HG03039 (cell line): Measurements from ENCODE around the gene PHRF1.
"Not testable (repeated sequence)": the region's sequence is repeated elsewhere in the genome, so short reads cannot be mapped to it uniquely, and the experiment has no call there.

Experiments
- ATAC-seq: cut with Tn5 transposase; IDR thresholded peaks from one replicate; pipeline ENCODE4 v1.9.1; 2021; ENCODE audit warnings: mild to moderate bottlenecking, moderate library complexity; ENCODE audit not compliant: unreplicated experiment

Gene PHRF1

GRCh38 chr11:626475-627307, 50.4 kb downstream of the PHRF1 start, which contains the start of gene SCT:
Gene SCT, minus strand, starts transcription at chr11:627181. Its CDS starts 38 bp downstream, at chr11:627143.
- no peak for ATAC-seq

DNA sequence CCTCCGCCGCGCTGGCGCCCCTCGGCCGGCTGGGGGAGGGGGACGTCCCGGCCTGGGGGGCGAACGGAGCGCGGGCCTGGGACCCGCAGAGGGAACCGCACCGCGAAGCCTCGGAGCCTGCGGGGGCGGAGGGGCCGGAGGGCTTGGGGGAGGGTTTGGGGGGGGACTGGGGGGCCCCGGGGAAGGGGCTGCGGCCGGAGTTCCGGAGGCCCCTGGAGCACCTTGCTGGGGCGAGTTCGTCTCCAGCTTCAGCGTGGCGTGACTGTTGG, 51.0 kb downstream of the PHRF1 start:
- no peak for ATAC-seq

GRCh38 chr11:628056-628455, 51.8 kb downstream of the PHRF1 start:
- no peak for ATAC-seq

DNA sequence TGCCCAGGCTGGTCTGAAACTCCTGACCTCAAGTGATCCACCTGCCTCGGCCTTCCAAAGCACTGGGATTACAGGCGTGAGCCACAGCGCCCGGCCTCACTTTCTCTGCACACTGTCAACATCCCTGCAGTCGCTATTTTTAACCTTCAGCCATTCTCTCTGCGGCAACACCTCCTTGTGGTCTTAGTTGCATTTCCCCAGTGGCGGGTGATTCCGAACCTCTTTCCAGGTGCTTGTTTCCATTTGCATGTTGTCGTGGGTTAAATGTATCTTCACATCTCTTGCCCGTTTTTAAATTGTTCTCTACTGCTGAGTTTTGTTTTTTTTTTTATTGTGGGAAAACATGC, 52.9 kb downstream of the PHRF1 start:
- ATAC-seq: no peak

- ATAC-seq: no peak
These were observed 54.6 kb downstream of the PHRF1 start for GRCh38 chr11:630871-631270.

DNA sequence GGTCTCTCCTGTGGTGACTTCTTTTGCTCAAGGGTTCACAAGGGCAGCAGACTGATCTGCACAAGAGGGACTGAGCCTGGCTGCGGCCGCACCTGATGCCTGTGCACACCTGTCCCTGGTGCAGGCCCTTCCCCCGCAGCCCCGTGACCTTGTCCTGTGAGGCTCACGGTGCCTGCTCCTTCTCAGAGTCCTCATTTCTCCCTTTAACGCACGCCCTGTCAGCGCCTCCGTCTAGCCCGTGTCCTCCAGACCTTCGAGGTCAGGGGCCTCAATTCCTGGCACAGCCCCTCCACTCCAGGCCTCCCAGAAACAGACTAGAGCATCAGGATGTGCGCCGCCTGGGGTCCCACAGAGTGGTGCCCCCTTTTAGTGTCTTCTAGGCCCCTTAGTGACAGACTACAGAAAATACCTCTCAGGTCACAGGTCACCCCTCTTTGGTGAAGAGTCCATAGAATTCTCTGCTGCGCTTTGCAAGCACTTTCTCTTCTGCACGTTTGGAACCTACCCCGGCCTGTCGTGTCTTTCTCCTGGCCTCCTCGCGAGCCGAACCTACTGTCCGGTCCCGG, 59.8 kb downstream of the PHRF1 start:
- no peak for ATAC-seq

DNA sequence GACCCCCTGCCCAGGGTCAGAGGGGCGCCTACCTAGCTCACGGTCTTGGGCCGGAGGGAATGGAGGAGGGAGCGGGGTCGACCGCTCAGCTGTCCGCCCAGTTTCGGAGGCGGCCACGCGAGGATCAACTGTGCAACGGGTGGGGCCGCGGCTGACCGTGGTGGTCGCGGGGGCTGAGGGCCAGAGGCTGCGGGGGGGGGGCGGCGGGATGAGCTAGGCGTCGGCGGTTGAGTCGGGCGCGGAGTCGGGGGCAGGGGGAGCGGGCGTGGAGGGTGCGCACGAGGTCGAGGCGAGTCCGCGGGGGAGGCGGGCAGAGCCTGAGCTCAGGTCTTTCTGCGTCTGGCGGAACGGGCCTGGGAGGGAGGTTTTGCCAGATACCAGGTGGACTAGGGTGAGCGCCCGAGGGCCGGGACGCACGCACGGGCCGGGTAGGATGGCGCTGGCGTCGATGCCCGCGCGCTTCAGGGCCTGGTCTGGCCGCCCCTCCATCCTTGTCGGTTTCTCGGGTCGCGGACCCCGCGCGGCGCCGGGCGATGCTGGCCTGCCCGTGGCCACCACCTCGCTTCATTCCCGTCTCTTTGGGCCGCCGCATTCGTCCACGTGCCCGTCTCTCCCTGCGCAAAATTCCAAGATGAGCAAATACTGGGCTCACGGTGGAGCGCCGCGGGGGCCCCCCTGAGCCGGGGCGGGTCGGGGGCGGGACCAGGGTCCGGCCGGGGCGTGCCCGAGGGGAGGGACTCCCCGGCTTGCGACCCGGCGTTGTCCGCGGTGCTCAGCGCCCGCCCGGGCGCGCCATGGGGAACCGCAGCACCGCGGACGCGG, 60.5 kb downstream of the PHRF1 start, which contains the start of gene DRD4:
DRD4 (plus strand) TSS at position 759 of the 822 bp plus-strand sequence; CDS start at position 795, 36 bp downstream.
- ATAC-seq: no peak

GRCh38 chr11:637333-637592, 61.0 kb downstream of the PHRF1 start:
- no peak for ATAC-seq

DNA sequence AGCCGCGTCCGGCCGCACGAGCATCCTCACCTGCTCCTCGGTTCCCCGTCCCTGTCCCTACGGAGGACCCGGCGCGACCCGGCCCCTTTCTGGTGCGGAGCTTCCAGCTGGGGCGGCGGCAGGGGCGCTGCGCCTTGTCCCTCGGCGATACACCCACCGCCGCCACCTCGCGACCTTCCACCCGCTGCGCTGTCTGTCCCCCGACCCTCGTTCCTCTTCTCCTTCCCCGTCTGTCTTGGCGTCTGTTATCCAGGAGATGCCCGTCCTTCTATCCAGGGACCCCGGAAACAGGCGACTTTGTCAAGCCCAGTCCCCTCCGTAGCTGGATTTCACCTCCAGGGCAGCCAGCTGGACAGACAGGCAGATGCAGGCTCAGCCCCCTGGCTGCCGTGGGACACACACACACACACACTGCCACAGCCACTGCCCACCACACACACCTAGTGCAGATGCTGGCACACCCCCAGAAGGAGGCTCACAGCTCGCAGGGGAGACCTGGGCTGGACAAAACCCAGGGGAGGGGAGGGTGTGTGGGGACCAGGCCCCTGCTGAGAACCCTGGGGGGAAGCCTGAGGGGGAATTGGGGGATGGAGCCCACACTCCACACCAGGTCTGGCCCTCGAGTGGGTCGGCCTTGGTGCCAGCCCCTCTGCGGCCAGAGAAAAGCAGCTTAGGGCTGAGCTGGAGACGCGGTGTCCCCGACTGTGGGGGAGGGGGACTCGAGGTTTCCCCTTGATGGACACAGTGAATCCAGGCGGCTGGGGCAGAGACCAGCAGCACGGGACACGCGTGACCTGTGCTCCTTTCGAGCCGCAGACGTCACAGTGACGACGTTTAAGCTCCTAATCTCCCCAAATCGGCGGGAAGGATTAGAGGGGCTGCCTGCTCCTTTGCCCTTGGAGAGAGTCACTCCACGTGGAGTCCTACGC, 61.6 kb downstream of the PHRF1 start:
- no peak for ATAC-seq

GRCh38 chr11:638631-639331, 62.5 kb downstream of the PHRF1 start:
- ATAC-seq: no peak

DNA sequence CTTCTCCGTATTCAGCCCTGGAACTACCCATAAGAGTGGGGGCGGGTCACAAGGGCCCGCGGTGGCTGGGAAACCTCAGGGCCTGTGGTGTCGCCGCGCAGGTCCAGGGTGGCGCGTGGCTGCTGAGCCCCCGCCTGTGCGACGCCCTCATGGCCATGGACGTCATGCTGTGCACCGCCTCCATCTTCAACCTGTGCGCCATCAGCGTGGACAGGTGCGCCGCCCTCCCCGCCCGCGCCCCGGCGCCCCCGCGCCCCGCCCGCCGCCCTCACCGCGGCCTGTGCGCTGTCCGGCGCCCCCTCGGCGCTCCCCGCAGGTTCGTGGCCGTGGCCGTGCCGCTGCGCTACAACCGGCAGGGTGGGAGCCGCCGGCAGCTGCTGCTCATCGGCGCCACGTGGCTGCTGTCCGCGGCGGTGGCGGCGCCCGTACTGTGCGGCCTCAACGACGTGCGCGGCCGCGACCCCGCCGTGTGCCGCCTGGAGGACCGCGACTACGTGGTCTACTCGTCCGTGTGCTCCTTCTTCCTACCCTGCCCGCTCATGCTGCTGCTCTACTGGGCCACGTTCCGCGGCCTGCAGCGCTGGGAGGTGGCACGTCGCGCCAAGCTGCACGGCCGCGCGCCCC, 63.2 kb downstream of the PHRF1 start:
- ATAC-seq: no peak

GRCh38 chr11:640021-640706, 63.9 kb downstream of the PHRF1 start:
- no peak for ATAC-seq

- ATAC-seq: no peak
These were observed 65.6 kb downstream of the PHRF1 start for GRCh38 chr11:641806-642370.

- ATAC-seq: no peak
These were observed 67.1 kb downstream of the PHRF1 start for GRCh38 chr11:643366-643765.

GRCh38 chr11:643849-644738, 67.8 kb downstream of the PHRF1 start:
- no peak for ATAC-seq

DNA sequence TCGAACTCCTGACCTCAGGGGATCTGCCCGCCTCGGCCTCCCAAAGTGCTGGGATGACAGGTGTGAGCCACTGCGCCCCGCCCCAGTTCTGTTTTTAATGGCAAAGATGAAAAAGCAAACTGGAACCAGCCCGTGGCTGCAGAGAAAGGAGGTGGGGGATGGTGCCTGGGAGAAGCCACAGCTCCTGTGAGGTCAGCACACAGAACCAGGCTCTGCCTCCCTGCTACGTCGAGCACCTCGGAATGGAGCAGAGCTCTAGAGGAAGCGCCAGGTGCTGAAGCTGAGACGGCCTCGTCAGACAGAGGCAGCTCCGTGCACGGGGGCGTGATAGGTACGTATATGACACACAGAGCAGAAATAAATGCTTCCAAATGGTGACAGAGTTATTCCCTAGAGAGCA, 69.3 kb downstream of the PHRF1 start:
- no peak for ATAC-seq

GRCh38 chr11:646214-646613, 69.9 kb downstream of the PHRF1 start:
- ATAC-seq: no peak

- not testable (repeated sequence) for ATAC-seq
These were observed 71.4 kb downstream of the PHRF1 start for GRCh38 chr11:647672-648158.
